Lower leg skin (tissue), 3 donors: ENCODE measurements around the gene DRAXIN.
A peak's percentile ranks its signal among the peaks of the same experiment; 100 is the strongest.

Experiments
- POLR2A ChIP-seq, 2 donors: fragments of 450-650 bp; IDR thresholded peaks; one replicate each; pipeline ENCODE4 v1.6.1; 2016 to 2017; ENCODE audit warnings: antibody characterized with exemption in 2 of 2, mild to moderate bottlenecking in 1 of 2, moderate library complexity in 1 of 2
- TF ChIP-seq, protein P1 (sequence below), 3 donors: fragments of 450-650 bp; IDR thresholded peaks; one replicate each; pipeline ENCODE4 v1.5.1; 2016; ENCODE audit warnings: antibody characterized with exemption in 3 of 3, mild to moderate bottlenecking in 3 of 3, moderate library complexity in 2 of 3

GRCh38 chr1:11701981-11702803, 10.7 kb downstream of the DRAXIN start:
- TF ChIP-seq, protein P1, sequence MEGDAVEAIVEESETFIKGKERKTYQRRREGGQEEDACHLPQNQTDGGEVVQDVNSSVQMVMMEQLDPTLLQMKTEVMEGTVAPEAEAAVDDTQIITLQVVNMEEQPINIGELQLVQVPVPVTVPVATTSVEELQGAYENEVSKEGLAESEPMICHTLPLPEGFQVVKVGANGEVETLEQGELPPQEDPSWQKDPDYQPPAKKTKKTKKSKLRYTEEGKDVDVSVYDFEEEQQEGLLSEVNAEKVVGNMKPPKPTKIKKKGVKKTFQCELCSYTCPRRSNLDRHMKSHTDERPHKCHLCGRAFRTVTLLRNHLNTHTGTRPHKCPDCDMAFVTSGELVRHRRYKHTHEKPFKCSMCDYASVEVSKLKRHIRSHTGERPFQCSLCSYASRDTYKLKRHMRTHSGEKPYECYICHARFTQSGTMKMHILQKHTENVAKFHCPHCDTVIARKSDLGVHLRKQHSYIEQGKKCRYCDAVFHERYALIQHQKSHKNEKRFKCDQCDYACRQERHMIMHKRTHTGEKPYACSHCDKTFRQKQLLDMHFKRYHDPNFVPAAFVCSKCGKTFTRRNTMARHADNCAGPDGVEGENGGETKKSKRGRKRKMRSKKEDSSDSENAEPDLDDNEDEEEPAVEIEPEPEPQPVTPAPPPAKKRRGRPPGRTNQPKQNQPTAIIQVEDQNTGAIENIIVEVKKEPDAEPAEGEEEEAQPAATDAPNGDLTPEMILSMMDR (IDR thresholded peaks at IDR 0.05), result peak in 1 of 3 donors; percentile 12
- no peak for TF ChIP-seq POLR2A (IDR thresholded peaks at IDR 0.05)
